Lung (tissue), 12 donors: ENCODE results near the gene TDRD12. TPM values are rescaled to one million over a fixed set of nuclear protein-coding genes. Genes with fewer than 3 reads are reported as not detected.
"Not testable (repeated sequence)": the region's sequence is repeated elsewhere in the genome, so short reads cannot be mapped to it uniquely, and the experiment has no call there.

Source experiments
- ATAC-seq: fragments of 200-7000 bp; cut with Tn5 transposase; one replicate; pipeline ENCODE4 v1.9.1; 2020; ENCODE audit warnings: moderate number of reproducible peaks; ENCODE audit not compliant: insufficient read depth, low FRiP score
- DNase-seq, 3 donors: peaks; one replicate each; pipeline ENCODE4 v3.0.0-alpha.2; 2013 to 2017
- H3K27ac ChIP-seq, 2 donors: one replicate each; pipeline ENCODE4 v1.5.1; 2013; ENCODE audit warnings: mild to moderate bottlenecking in 2 of 2, moderate library complexity in 2 of 2, control low read depth in 1 of 2, inconsistent platforms in 1 of 2, low read depth in 1 of 2, low read length in 1 of 2
- H3K27me3 ChIP-seq, 3 donors: one replicate each; pipeline ENCODE4 v1.5.1; 2013; ENCODE audit warnings: low read length in 2 of 3; ENCODE audit not compliant: control insufficient read depth in 3 of 3, insufficient read depth in 3 of 3
- H3K36me3 ChIP-seq, 4 donors: one replicate each; pipeline ENCODE4 v1.5.1; 2013; ENCODE audit warnings: low read length in 4 of 4, mild to moderate bottlenecking in 1 of 4, moderate library complexity in 1 of 4; ENCODE audit not compliant: control insufficient read depth in 4 of 4, insufficient read depth in 4 of 4
- H3K4me1 ChIP-seq, 5 donors: one replicate each; pipeline ENCODE4 v1.5.1; 2013; ENCODE audit warnings: low read length in 5 of 5, mild to moderate bottlenecking in 2 of 5, moderate library complexity in 1 of 5; ENCODE audit not compliant: control insufficient read depth in 5 of 5, insufficient read depth in 5 of 5
- H3K4me3 ChIP-seq: one replicate; pipeline ENCODE4 v1.5.1; 2013; ENCODE audit warnings: mild to moderate bottlenecking, control low read depth, moderate library complexity
- H3K9ac ChIP-seq, 2 donors: one replicate each; pipeline ENCODE4 v1.5.1; 2013; ENCODE audit warnings: low read length in 2 of 2, control low read depth in 1 of 2; ENCODE audit not compliant: insufficient read depth in 1 of 2
- H3K9me3 ChIP-seq, 4 donors: one replicate each; pipeline ENCODE4 v1.5.1; 2013; ENCODE audit warnings: low read length in 3 of 4, mild to moderate bottlenecking in 1 of 4, moderate library complexity in 1 of 4; ENCODE audit not compliant: control insufficient read depth in 4 of 4, insufficient read depth in 3 of 4
- CTCF ChIP-seq: IDR thresholded peaks from 2 replicates; pipeline ENCODE4 v1.5.1; 2012; ENCODE audit warnings: mild to moderate bottlenecking; ENCODE audit errors: control extremely low read depth, extremely low read depth
- WGBS, 2 donors: extraction: QIAGEN DNeasy Blood & Tissue Kit; methylation state at CpG; one replicate each; pipeline ENCODE4 v1.1.7; 2013; 5-methylcytosine and 5-hydroxymethylcytosine counted together
- polyA plus RNA-seq, 2 donors: library from polyadenylated mRNA; stranded (reverse); fragments of 200-250 nt; gene quantifications; one replicate each; pipeline ENCODE4 v1.2.1, GENCODE V29; 2013
- total RNA-seq, 2 donors: library from RNA; depleted of rRNA in 1 of 2; stranded (reverse); fragments of >200 nt in 1 of 2; gene quantifications; one replicate each; pipeline ENCODE4 v1.2.1, GENCODE V29; 2014 to 2021
- donor health status: control.
- donor health status: control.
- donor health status: Bipolar disorder and iron deficiency.
- donor health status: healthy.
- donor health status: DM: yes; HTN: yes; CAD: no.

Gene TDRD12
- total and polyA plus RNA-seq, 4 donors: 0.08 to 0.14 (median 0.10) TPM

GRCh38 chr19:32830231-32831014 is 110.9 kb downstream of the TDRD12 start:
- Histone ChIP-seq H3K27me3 (no peaks in the 10 kb centered on the region), H3K4me3 (no peak overlapping the region), H3K9me3 (no peaks in the 10 kb centered on the region), H3K36me3 (no peaks in the 10 kb centered on the region), H3K4me1 (no peaks in the 10 kb centered on the region), H3K9ac (no peak overlapping the region), H3K27ac (no peak overlapping the region)
- 74 to 80% methylated on average over 8 of the region's 8 CpGs for WGBS, 2 donors
- TF ChIP-seq CTCF: no peak
- ATAC-seq: no peak
- DNase-seq: no peak

GRCh38 chr19:32831611-32832010 is 112.0 kb downstream of the TDRD12 start:
- Histone ChIP-seq H3K9ac (no peak overlapping the region), H3K27me3 (no peaks in the 10 kb centered on the region), H3K4me1 (no peaks in the 10 kb centered on the region), H3K27ac (no peak overlapping the region), H3K36me3 (no peaks in the 10 kb centered on the region), H3K9me3 (no peaks in the 10 kb centered on the region), H3K4me3 (no peak overlapping the region)
- TF ChIP-seq CTCF: no peak
- WGBS, 2 donors: 89 to 91% methylated on average over 5 of the region's 5 CpGs
- no peak for ATAC-seq
- no peak for DNase-seq

GRCh38 chr19:32832094-32832493 is 112.5 kb downstream of the TDRD12 start:
- not testable (repeated sequence) for H3K9ac ChIP-seq, H3K36me3 ChIP-seq, H3K27me3 ChIP-seq, H3K27ac ChIP-seq, H3K9me3 ChIP-seq, ATAC-seq, H3K4me3 ChIP-seq, DNase-seq, H3K4me1 ChIP-seq
- 94 to 97% methylated on average over 12 of the region's 12 CpGs for WGBS, 2 donors

GRCh38 chr19:32832825-32833224 is 113.3 kb downstream of the TDRD12 start:
- H3K27me3 ChIP-seq, H3K4me1 ChIP-seq, H3K4me3 ChIP-seq, DNase-seq, H3K27ac ChIP-seq, H3K9me3 ChIP-seq, H3K36me3 ChIP-seq, H3K9ac ChIP-seq, ATAC-seq: not testable (repeated sequence)
- whole genome bisulfite sequencing, 2 donors: 92 to 95% methylated on average over 7 of the region's 7 CpGs

- not testable (repeated sequence) for H3K4me3 ChIP-seq, ATAC-seq, H3K9me3 ChIP-seq, H3K4me1 ChIP-seq, H3K27ac ChIP-seq, DNase-seq, H3K36me3 ChIP-seq, H3K9ac ChIP-seq, H3K27me3 ChIP-seq
- 93% methylated on average over 7 of the region's 7 CpGs for WGBS, 2 donors
Observed at GRCh38 chr19:32833388-32833787, 113.8 kb downstream of the TDRD12 start.
